SHP77 (cell line): ENCODE measurements around the gene KCNJ12.
"Not testable (repeated sequence)": the region's sequence is repeated elsewhere in the genome, so short reads cannot be mapped to it uniquely, and the experiment has no call there.

Experiments
- DNase-seq, 2 experiments: peaks; one replicate each; lab custom pipeline; 2025; lab: John Stamatoyannopoulos, UW

KCNJ12 gene

DNA sequence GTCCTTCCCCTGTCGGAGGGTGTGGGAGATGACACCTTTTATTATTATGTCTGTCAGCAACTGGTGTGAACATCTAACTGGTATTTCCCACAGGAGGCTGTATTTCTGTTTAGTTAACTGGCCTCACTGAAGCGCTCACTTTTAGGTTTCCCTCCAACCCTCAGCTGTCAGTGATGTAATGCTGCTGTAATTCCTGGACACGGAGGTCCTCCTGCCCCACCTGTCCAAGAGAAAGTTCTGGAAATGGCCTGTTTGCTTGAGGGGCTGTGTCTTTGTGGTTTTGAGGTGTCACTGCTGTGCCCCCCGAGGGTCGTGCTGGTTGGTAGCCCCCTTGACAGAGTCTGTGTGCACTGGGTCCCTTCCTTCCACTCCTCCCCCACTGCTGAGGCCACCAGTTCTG is 11.5 kb downstream of the KCNJ12 start:
- DNase-seq: no peak

DNA sequence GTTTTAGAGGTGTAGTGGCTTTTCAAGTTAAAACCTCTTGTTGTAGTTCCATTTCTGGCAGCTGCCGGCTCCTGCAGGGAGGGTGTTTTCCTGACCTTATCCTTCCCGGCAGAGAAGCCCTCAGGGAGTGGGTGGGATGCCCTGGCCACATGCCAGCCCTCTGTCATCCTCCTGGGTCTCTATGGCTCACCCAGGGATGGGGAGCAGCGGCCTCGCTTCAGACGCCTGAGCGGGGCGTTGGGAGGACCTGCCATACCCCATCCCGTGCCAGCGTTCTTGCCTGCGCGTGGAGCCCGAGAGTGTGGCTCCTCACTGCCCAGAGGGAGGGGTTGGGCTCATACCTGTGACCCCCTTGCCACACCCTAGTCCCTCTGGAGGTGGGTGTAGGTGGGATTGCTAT is 11.9 kb downstream of the KCNJ12 start:
- no peak for DNase-seq

DNA sequence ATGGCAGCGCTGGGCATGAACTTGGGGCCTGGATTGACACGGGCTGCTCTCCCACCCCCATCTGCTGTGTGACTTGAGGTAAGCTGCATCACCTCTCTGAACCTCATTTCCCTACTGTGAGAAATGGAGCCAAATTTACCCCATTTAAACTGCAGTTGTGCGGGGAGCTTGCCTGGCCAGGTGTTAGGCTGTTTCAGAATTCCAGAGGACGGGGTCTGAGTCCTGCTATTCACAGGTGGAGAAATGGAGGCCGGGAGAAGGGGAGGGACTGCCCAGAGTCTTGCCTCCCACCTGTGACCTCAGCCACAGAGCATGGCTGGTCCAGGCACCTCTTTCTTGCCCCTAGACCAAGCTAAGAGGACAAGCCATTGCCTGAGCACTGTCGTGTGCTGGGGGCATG is 12.8 kb downstream of the KCNJ12 start:
- DNase-seq: no peak

DNA sequence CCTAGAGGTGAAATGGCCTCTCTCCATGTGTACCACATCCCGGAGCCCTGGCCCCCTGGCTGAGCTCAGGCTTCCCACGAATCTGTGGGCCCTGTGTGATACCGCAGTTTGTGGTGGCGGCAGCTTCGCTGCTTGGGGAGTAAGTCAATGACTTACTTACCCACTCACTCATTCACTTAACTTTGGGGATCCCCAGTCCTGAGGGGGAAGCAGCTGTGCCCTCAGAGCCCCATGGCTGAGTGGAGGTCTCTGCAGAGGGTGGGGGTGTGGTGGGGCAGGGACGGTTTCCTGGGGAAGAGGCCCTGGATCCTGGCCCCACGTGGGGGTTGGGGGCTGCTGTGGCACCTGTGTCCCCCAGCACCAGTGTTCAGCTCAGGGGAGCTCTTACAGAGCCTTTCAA is 13.2 kb downstream of the KCNJ12 start:
- DNase-seq: no peak

DNA sequence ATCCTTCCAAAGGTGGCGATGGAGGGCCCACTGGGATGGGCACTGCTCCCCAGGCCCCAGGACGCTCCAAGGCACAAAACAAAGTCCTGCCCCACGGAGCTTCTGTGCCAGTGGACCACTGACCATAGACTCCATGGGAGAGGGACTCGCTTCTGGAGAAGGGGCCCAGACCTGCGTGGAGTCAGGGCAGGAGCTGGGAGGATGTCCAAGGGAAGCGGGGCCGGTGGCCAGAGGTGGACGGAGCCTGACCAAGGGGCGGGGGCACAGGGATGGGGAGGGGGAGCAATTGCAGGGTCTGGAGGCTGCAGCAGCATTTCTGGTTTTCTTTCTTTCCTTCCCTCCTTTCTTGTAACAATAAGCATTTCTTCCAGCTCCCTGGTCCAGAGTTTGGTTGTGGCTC is 14.1 kb downstream of the KCNJ12 start:
- no peak for DNase-seq

DNA sequence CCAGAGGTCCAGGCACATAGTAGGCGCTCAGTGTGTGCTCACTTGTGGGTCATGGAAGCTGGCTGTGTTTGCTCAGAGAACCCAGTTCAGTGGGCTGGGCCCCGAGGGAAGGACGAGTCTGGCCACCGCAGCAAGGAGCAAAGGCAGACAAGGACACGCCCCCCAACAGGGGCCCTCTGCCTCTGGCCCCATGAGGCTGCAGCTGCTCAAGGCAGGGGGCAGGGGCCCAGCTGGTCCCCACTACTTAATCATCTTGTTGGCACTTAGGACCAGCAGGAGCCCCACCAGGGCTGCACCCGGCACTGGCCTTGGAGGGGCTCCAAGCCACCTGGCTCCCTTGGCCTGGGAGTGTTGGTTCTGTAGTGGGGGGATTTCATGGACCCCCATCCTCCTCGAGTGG is 16.1 kb downstream of the KCNJ12 start:
- no peak for DNase-seq

DNA sequence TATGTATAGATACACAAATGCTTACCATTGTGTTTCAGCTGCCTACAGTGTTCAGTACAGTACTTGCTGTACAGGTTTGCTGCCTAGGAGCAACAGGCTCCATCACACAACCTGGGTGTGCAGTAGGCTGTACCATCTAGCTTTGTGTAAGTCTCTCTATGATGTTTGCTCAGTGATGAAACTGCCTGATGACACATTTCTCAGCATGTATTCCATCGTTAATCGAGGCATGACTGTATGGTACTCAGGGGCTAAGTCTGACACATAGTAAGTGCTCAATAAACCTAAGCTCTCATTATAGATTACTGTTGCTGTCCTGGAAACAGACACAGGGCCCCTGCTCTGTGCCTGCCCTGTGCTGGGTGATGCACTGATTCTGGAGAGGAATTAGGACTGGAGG is 18.1 kb downstream of the KCNJ12 start:
- no peak for DNase-seq

DNA sequence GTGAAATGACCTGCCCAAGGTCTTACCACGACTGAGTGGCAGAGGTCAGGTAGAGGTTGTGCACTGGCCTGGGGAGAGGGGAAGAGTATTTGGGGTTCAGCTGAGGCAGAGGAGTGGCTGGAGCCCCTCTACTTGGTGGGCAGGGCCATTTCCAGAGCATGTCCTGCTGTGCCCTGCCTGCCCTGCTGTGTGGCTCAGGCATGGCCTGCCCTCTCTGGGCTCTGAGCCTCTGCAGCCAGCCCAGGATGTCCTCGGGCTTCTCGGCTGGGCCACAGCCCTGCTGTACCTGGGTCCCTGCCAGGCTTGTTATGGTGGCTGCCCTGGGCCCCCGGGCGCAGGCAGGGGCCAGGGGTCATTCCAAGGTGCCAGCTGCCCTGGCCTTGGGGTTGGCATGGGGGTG is 19.6 kb downstream of the KCNJ12 start:
- DNase-seq: no peak

DNA sequence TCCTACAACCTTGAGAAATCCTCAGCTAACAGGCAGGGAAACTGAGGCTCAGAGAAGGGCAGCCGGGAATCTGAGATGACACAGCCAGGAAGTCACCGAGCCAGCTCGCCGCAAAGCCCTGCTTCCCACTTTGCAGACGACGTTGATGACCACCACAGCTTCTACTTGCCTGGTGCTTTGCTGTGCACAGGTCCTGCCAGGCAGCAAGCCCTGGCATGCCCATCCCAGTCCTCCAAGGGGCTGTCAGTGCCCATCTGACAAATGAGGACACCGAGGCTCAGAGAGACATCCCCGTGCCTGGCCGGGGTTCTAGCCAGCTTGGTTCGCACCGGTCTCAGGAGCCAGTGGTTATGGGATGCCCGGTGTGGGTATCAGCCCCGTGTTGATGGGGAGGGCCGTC is 20.1 kb downstream of the KCNJ12 start:
- no peak for DNase-seq

DNA sequence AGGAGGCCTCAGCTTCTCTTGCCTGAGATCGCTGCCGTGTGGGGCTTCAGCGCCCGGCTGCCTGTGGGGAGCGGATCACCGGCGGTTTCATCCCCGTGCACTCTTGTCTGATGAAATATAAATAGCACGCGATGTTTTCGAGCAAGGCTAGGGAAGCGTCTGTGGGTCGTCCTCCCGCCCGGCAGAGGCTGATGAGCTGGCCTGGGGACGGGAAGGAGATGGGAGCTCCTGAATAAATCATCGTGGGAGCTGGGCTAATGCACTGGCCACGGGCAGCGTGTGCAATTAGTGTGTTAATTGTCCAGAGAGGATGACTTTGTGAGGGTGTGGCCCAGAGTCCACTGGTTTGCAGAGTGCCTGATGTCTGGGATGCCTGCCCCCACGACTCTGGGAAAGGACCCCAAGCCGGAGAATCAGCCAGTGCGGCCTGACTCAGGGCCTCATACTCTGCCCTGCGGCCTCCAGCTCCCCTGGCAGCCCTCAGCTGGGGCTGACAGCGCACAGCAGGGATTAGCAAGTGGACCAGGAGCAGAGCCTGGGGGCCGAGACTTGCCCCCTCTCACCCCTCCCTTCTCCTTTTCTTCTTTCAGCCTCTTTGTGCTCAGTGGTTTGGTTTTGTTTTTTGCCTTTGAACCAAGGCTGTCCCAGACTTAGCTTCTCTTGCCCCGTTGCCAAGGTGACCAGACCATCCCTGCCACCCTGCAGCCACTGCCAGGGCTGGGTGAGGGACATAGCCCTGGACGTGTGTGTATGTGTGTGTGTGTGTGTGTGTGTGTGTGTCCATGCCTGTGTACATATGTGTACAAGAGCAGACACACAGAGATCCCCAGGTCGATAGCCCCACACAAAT is 21.4 kb downstream of the KCNJ12 start:
- DNase-seq: no peak

DNA sequence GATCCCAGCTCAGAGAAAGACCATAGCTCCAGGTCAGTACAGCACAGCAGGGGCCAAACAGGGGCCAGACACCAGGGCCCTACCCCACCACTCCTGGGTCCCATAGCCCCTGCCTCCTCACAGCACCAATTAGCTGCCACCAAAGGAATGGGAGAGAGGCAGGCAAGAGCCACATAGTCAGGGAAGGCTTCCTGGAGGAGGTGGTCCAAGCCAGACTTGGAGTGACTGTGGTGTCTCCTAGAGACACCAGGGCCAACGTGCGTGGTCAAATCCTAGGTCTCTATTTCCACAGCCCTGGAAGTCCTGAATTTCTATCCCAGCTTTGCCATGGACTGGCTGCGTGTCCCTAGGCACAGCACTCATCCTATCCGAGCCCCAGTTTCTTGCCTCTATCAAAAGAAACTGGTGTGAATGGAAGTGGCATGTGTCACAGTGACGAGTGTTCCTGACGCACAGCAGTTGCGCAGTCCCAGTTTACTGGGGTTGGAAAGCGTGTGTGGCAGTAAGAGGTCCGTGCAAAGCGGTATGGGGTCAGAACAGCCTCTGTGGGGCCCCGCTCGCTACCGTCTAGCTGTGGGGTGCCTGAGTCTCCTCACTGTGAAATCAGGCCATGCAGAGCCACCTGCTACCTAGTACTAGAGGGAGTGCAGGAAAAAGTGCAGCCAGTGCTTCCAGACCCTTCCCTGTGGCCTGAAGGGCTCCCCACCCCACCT is 23.5 kb downstream of the KCNJ12 start:
- no peak for DNase-seq

DNA sequence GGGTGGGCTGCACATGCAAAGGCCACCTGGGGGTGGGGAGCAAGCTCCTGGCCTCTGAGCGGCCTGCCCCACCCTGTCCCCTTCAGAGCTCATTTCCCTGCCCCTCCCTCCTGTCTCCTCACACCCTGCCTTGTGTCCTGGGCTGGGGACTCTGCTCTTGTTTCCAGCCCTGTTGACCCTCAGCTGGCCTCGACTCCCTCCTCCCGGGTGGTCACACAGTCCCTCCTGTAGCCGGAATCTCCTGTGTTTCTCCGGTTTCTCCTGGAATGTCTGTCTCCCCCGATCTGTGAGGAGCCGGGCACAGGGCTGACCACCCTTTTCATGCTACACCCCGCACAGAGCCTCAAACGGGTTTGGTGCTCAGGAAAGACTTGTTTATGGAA is 24.0 kb downstream of the KCNJ12 start:
- DNase-seq: not testable (repeated sequence)

DNA sequence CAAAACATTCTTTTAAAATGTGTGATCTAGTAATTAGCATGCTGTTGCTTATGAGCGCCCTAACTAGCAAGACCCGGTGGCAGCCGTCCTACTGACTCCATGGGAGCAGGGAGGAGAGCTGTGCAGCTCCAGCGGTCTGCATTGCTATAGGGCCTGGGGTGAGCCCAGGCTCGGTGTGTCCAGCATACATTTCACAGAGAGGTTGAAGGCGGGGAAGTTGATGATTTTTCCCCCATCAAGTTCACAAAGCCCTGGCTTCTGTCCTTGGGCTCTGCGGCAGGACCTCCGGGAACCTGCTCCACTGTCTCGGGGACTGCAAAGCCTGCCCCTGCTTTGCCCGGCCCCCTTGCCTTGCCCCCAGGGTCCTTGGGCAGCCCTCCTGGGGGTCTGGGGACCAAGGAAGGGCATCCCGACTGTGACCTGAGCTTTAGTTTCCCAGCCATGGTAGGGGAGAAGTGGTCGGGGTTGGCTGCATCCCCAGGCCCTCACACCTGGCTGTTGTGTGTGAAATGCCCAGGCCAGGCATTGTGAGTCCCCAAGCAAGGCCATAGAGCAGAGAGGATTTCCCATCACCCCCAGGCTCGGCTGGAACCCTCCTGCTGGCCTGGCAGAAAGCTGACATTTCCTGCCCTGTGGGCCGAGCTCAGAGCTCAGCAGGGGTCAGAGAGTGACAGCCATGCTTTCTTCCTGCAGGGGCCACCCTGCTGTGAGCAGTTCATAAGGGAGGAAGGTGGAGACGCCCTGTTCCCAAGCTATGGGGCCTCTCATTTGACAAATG is 24.8 kb downstream of the KCNJ12 start:
- DNase-seq: no peak

DNA sequence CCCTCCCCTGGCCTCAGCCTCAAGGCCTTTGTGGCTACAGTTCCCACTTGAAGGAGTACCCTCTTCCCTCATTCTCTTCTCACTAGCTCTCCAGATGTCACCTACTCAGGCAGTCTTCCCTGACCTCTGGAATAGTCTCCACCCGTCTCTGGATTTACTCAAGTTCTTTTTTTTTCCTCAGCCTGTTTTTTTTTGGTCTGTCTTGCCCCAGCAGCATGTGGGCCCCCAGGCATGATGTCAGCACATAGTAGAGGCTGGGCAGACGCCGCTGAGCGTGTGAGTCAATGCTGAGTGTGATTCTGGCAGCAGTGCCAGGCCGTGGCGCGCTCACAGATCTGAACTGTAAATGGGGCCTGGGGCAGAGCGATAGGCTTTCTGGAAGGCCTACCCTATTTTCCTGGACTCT is 26.0 kb downstream of the KCNJ12 start:
- not testable (repeated sequence) for DNase-seq

DNA sequence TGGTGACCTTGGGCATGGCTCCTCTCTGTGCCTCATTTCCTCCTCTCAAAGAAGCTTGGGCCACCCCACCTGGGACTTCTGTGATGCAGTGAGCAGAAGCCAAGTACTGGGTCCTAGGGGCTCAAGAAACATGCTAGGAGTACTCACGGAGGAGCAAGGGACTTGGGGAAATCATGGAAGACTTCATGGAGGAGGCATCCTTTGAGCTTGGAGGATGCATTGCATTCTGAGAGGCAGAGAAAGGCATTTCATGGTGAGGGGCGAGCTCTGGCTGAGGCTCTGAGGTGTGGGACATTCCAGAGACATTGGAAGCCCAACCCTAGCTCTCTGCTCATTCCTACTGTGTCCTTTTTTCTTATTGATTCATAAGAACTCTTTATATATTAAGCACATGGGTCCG is 26.8 kb downstream of the KCNJ12 start:
- not testable (repeated sequence) for DNase-seq

DNA sequence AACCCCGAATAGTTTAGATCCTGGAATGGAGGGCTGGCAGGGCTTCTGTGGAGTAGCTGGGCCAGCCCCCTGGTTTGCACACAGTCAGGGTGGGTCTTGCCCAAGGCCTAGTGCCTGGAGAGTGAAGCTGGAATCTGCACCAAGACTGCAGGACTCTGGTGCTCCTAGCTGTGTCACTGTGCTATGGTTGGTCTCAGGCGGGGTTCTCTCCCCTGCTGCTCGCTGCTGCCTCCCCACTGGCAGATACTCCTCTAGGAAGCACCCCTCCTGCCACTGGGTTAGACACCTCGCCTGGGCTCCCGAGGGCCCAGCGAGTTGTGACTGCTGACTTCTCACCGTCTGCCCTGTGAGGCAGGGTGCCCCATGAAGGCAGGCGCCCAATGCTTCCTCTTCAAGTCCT is 27.9 kb downstream of the KCNJ12 start:
- not testable (repeated sequence) for DNase-seq

DNA sequence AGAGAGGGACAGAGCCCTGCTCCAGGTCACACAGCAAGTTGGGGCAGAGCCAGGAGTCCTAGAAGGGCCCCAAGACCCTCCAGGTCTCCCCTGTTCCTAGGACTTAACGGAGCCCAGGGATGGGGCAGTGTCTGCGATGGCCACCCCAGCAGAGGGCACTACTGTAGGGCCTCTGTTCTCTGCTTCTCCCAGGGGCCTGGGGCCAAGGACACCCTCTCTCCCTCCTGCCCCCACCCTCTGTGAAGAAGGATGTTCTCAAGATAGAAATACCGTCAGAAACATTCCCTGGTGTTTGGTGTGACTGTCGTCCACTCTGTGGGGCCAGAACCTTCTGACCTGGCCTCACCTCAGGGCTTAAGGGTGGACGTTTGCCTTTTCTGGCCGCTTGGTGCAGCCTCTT is 28.4 kb downstream of the KCNJ12 start:
- not testable (repeated sequence) for DNase-seq

DNA sequence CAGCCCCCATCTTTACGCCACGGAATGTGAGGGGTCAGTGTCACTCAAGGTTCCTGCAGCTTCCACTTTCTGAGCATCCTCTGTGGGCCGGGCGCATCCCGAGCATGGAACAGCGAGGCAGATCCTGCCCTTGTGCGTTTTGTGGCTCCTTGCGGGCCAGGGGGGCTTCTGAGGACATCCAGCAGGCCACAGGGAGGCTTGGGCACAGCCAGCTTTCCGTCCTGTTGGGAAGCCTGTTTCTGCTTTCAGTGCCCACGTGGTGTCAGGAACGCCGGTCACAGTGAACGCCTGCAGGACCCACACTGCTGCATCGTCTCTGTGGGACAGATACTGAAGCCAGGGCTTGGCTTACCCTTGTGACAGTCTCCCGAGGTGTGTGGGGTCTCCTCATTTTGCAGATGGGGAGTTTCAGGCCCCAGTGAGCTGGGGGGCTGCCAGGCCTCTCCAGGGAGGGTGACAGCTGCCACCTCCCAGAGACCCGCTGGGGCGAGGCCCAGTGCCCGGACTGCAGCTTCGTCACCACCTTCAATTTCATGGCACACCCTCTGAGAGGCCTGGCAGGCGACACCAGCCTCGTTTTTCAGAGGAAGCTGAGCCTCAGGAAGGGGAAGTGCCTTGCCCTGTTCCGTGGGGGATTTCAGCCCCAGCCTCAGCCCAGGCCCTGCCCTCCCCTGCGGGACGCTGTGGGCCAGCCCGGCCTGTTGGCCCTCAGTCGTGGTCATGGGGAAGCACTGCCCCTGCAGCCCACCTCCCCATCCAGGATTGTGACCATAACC is 29.0 kb downstream of the KCNJ12 start:
- not testable (repeated sequence) for DNase-seq

DNA sequence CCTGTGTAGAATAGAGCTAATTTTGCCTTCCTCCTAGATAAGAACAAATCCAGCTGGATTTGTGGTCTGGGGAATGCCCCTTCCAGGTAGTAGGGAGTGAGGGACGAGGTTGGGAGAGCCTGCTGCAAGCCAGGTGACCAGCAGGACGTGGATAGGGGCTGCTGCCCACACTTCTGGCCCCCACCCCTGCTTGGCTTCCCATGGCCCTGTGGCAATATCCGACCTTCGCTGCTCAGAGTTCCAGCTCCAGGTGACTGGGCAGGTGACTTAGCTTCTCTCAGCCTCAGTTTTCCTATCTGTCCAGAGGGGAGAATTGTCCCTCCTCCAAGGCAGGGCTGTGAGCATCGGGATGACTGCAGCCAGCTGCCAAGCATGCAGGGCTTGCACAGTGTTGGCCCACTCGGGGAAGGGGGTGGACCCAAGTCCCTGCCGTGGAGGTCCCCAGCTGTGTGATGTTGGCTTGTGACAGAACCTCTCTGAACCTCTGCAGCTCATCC is 29.8 kb downstream of the KCNJ12 start:
- not testable (repeated sequence) for DNase-seq

DNA sequence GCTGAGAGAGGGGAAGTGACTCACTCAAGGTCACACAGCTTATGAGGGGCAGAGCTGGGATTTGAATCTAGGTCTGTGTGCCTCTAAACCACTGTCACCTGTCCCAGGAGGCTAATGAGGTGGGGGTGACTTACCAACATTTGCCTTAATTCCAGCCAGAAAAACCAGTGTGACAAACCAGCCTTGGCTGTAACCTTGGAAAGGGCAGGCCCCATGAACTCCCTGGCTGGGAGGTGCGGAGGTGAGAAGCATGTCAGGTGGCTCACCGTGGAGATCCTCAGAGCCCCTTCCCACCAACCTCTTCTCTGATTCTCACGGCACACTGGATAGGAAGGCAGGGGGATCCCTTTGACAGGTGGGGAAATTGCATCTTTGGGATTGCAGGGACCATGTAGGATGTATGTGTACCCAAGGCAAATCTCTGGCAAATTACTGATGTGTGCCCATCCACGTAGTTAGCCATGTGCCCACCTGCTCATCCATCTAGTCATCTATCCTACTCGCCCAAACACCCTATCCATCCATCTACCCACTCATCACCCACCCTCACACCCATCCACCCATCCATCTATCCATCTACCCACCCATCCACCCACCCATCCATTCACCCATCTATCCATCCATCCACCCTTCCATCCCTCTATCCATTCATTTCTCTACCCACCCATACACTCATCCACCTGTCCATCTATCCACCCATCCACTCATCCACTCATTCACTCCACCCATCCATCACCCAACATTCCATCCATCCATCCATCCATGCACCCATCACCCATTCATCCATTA is 30.7 kb downstream of the KCNJ12 start:
- not testable (repeated sequence) for DNase-seq

DNA sequence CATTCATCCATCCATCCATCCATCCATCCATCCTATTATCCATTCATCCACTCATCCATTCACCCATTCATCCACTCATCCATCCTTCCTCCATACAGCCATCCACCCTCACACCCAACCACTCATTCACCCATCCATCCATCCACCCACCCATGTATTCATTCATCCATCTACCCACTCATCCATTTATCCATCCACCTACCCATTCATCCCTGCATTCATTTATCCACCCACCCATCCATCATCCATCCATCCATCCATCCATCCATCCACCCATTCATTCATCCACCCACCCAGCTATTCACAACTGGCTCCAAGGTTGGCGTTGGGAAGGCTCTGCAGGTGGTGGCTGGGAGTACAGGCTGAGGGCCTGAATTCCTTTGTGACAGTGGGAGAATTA is 31.6 kb downstream of the KCNJ12 start:
- not testable (repeated sequence) for DNase-seq
